Measurements from ENCODE around the gene SCRT2.

The SCRT2 gene

DNA sequence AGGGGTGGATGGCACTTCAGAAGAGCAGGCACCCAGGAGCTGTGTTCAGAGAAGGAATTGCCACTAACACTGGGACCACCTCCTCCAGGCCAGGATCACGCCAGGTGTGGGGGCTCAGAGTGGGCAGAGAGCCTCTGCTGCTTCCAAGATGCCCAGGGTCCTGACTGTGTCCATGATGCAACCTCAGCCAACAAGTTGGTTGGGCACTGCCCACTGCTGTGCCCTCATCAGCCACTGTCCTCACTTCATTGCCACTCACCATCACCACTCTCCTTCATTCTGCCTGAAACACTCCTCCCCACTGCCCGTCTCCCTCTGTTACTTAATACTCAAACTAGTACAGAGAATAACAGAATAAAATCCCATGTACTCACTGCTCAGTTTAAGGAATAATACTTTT is 49.0 kb downstream of the SCRT2 start:
- no peak for TF ChIP-seq CTCF (IDR thresholded peaks at IDR 0.05; ENCODE audit: extremely low read depth, insufficient read depth, missing control alignments)
- in situ Hi-C loops (cut with MboI; ENCODE audit: low pct_unique_long_range_greater_than_20kb, low sequenced_read_pairs, unreplicated experiment), result no loop called here
- no peak for DNase-seq (ENCODE audit: low spot score)

DNA sequence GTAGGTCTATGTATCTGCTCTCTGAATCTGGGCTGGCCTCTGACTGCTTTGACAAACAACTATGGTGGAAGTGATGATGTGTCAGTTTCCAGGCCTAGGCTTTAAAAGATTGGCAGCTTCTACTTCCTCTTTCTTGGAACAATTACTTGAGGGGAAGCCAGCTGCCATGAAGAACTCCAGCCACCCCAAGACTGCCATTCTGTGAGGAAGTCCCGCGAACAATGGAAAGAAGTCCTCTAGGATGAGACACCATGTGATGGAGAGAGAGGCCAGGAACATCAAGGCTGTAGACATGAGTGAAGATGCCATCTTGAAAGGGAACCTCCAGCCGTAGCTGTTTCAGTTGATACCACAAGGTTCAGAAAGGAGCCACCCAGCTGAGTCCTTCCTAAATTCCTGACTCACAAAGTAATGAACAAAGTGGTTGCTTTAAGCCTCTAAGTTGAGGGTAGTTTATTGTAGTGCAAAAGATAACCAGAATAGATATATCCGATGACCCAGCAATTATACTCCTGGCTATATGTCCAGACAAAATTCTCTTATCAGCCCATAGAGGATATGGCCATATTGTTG is 50.2 kb downstream of the SCRT2 start:
- in situ Hi-C loops (cut with MboI; ENCODE audit: low pct_unique_long_range_greater_than_20kb, low sequenced_read_pairs, unreplicated experiment), result no loop called here
- DNase-seq (ENCODE audit: low spot score), result no peak
- no peak for TF ChIP-seq CTCF (IDR thresholded peaks at IDR 0.05; ENCODE audit: extremely low read depth, insufficient read depth, missing control alignments)

GRCh38 chr20:623704-624103 is 51.9 kb downstream of the SCRT2 start:
- no peak for TF ChIP-seq CTCF (IDR thresholded peaks at IDR 0.05; ENCODE audit: extremely low read depth, insufficient read depth, missing control alignments)
- DNase-seq (ENCODE audit: low spot score), result no peak
- in situ Hi-C loops (cut with MboI; ENCODE audit: low pct_unique_long_range_greater_than_20kb, low sequenced_read_pairs, unreplicated experiment), result no loop called here

DNA sequence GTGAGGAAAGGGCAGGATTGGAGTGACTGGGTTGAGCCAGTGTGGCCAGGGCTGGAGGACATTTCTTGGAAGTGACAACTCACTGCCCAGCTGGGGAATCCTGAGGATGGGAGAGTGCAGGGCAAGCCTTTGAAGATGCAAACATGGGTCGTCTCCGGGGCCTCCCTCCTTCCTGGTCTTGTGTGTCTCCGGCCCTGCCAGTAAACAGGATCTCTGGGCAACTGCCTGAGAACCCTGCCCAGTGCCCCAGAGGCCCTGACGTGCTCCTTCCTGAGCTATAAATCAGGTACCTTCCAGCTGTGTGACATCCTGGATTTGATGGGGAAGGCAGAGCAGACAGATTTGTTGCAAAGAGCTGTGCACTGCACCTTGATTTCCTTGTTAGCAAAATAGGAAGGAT is 52.6 kb downstream of the SCRT2 start:
- no peak for DNase-seq (ENCODE audit: low spot score)
- in situ Hi-C loops (cut with MboI; ENCODE audit: low pct_unique_long_range_greater_than_20kb, low sequenced_read_pairs, unreplicated experiment), result no loop called here
- no peak for TF ChIP-seq CTCF (IDR thresholded peaks at IDR 0.05; ENCODE audit: extremely low read depth, insufficient read depth, missing control alignments)

- no peak for DNase-seq (ENCODE audit: low spot score)
- no peak for TF ChIP-seq CTCF (IDR thresholded peaks at IDR 0.05; ENCODE audit: extremely low read depth, insufficient read depth, missing control alignments)
- in situ Hi-C loops (cut with MboI; ENCODE audit: low pct_unique_long_range_greater_than_20kb, low sequenced_read_pairs, unreplicated experiment), result no loop called here
Observed at GRCh38 chr20:622161-622560, 53.4 kb downstream of the SCRT2 start.

- in situ Hi-C loops (cut with MboI; ENCODE audit: low pct_unique_long_range_greater_than_20kb, low sequenced_read_pairs, unreplicated experiment), result no loop called here
- no peak for TF ChIP-seq CTCF (IDR thresholded peaks at IDR 0.05; ENCODE audit: extremely low read depth, insufficient read depth, missing control alignments)
- DNase-seq (ENCODE audit: low spot score), result no peak
Observed at GRCh38 chr20:621125-621756, 54.4 kb downstream of the SCRT2 start.
